ENCODE data around the gene AMMECR1. TPM values are rescaled to one million over a fixed set of nuclear protein-coding genes. Genes with fewer than 3 reads are reported as not detected.

Gene AMMECR1
- total RNA-seq, 1 experiment from 2014 or later, result 23.0 TPM

DNA sequence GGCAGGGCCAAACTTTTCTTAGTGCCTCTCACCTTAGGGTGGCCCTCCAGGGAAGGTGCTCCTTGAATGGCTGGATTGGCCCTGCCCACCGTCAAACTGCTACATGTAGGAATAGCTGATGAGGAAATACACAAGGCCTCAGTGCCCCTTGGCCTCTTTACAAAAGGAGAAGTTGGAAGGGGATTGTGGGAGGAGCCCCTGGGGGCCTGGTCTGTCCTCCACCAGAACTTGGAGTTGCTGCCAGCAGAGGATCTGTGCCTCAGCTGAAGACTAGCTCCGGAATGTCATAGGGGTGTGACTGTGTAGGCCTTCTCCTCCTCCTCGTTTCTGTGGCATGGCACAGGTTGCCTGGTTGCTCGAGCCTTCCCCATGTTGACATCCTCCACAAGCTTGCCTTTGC lies 142.7 kb downstream of the AMMECR1 start:
- BruUV-seq (replicated peaks), result no TSS peak
- TF ChIP-seq, protein P1, sequence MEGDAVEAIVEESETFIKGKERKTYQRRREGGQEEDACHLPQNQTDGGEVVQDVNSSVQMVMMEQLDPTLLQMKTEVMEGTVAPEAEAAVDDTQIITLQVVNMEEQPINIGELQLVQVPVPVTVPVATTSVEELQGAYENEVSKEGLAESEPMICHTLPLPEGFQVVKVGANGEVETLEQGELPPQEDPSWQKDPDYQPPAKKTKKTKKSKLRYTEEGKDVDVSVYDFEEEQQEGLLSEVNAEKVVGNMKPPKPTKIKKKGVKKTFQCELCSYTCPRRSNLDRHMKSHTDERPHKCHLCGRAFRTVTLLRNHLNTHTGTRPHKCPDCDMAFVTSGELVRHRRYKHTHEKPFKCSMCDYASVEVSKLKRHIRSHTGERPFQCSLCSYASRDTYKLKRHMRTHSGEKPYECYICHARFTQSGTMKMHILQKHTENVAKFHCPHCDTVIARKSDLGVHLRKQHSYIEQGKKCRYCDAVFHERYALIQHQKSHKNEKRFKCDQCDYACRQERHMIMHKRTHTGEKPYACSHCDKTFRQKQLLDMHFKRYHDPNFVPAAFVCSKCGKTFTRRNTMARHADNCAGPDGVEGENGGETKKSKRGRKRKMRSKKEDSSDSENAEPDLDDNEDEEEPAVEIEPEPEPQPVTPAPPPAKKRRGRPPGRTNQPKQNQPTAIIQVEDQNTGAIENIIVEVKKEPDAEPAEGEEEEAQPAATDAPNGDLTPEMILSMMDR (IDR thresholded peaks at IDR 0.05; ENCODE audit: insufficient read depth in 1 of 2, low read depth in 1 of 2, low read length in 1 of 2, severe bottlenecking in 1 of 2, unreplicated experiment in 1 of 2), result no peak
- H3K9me3 Mint-ChIP-seq (ENCODE audit: unreplicated experiment), result no peaks in the 10 kb centered on the region
- no peak for DNase-seq
- H3K36me3 ChIP-seq (ENCODE audit: control insufficient read depth, insufficient read depth, low read length), result no peaks in the 10 kb centered on the region; the same call in 1 of the 2 replicates
- no peak overlapping the region for H3K4me3 ChIP-seq (ENCODE audit: low read depth, low read length)
- no peaks in the 10 kb centered on the region for H3K27me3 ChIP-seq (replicated peaks; ENCODE audit: control insufficient read depth, insufficient read depth, low read length)
- no peaks in the 10 kb centered on the region for H3K4me1 ChIP-seq
- no peaks in the 10 kb centered on the region for H3K27me3 Mint-ChIP-seq (ENCODE audit: insufficient read depth, unreplicated experiment)
- intact Hi-C loops (cut with micrococcal nuclease; ENCODE audit: unreplicated experiment), result no loop called here
- H3K9me3 ChIP-seq, result no peaks in the 10 kb centered on the region
- ChIA-PET POLR2A (no interaction called here), CTCF (no interaction called here)
- H3K36me3 Mint-ChIP-seq (ENCODE audit: insufficient read depth, unreplicated experiment), result peaks cover 12% of the 10 kb centered on the region
- H3K4me3 Mint-ChIP-seq (ENCODE audit: unreplicated experiment), result no peak overlapping the region
- H3K27ac Mint-ChIP-seq (ENCODE audit: unreplicated experiment), result no peak overlapping the region
- H3K4me1 Mint-ChIP-seq (ENCODE audit: low read depth, unreplicated experiment), result no peaks in the 10 kb centered on the region

DNA sequence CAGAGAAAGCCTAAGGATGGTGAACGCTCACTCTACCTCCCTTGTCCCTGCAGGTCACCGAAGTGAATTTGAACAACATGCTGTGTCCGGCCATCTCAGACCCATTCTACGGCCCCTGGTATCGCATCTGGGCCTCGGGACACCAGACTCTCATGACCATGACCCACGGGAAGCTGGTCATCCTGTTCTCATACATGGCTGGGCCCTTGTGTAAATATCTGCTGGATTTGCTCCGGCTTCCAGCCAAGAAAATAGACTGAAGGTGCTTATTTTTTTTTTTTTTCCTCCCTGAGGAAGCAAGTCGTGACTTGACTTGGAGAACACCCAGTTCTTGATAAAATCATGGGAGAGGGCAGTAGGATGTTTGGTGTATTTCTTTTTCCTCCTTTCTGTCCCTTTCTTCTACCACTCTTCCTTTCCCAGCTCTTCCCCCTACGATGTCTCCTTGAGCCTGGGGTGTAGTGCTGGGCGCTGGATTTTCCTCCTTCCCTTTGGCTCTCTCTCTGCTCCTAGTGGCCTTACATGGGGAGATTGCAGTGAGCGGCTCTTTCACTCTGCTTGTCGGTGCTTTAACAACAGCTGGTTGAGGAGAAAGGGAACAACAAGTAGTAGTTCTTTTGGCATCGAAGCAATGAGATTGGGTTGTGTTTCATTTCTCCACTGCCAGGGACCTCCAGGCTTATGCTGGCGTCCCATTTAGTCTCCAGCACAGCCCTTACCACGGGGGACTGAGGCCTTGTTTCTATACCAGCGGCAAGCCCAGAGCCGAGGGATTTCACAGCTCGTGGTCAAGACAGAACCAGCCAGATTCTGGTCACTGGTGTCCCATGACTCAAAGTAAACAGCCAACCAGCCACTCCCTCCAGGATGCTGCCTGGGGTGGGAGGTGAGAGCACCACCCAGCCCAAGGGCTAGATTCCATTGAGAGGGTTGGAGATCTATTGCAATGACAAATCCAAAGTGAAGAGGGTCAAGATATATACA lies 144.4 kb downstream of the AMMECR1 start:
- BruUV-seq (replicated peaks), result no TSS peak
- Histone ChIP-seq H3K9me3 (no peaks in the 10 kb centered on the region), H3K4me1 (no peaks in the 10 kb centered on the region), H3K4me3 (ENCODE audit: low read depth, low read length) (no peak overlapping the region), H3K36me3 (ENCODE audit: control insufficient read depth, insufficient read depth, low read length) (no peaks in the 10 kb centered on the region; the same call in 1 of the 2 replicates), H3K27me3 (replicated peaks; ENCODE audit: control insufficient read depth, insufficient read depth, low read length) (no peaks in the 10 kb centered on the region)
- Mint-ChIP-seq H3K4me1 (ENCODE audit: low read depth, unreplicated experiment) (no peaks in the 10 kb centered on the region), H3K36me3 (ENCODE audit: insufficient read depth, unreplicated experiment) (peaks cover 18% of the 10 kb centered on the region), H3K9me3 (ENCODE audit: unreplicated experiment) (no peaks in the 10 kb centered on the region), H3K27me3 (ENCODE audit: insufficient read depth, unreplicated experiment) (no peaks in the 10 kb centered on the region), H3K4me3 (ENCODE audit: unreplicated experiment) (no peak overlapping the region), H3K27ac (ENCODE audit: unreplicated experiment) (no peak overlapping the region)
- intact Hi-C loops (cut with micrococcal nuclease; ENCODE audit: unreplicated experiment), result no loop called here
- ChIA-PET CTCF (no interaction called here), POLR2A (no interaction called here)
- DNase-seq, result no peak
- TF ChIP-seq, protein P1 (IDR thresholded peaks at IDR 0.05; ENCODE audit: insufficient read depth in 1 of 2, low read depth in 1 of 2, low read length in 1 of 2, severe bottlenecking in 1 of 2, unreplicated experiment in 1 of 2), result no peak

DNA sequence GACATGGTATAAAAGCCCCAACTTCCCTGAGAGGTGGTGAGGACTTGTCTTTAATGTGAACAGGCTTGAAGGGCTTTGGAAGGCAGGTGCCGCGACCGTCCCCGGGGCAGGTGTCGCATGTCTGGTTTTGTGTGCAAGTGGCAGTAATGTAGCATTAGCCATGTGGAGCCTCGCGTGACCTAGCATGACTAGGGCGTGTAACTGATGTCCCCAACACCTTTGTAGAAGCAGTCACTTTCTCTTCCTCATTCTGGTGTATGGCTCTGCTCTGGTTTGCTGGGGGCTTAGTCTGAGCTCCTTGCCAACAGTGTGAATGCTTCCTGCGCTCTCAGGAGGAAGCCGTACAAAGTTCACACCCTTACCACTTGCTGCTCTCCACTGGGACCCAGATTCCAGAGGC lies 145.7 kb downstream of the AMMECR1 start:
- no peaks in the 10 kb centered on the region for H3K9me3 ChIP-seq
- DNase-seq, result no peak
- intact Hi-C loops (cut with micrococcal nuclease; ENCODE audit: unreplicated experiment), result no loop called here
- POLR2A ChIA-PET, result no interaction called here
- no TSS peak for BruUV-seq (replicated peaks)
- H3K27me3 ChIP-seq (replicated peaks; ENCODE audit: control insufficient read depth, insufficient read depth, low read length), result no peaks in the 10 kb centered on the region
- CTCF ChIA-PET, result no interaction called here
- no peaks in the 10 kb centered on the region for H3K4me1 Mint-ChIP-seq (ENCODE audit: low read depth, unreplicated experiment)
- H3K36me3 Mint-ChIP-seq (ENCODE audit: insufficient read depth, unreplicated experiment), result peaks cover 18% of the 10 kb centered on the region
- H3K36me3 ChIP-seq (ENCODE audit: control insufficient read depth, insufficient read depth, low read length), result no peaks in the 10 kb centered on the region; the same call in 1 of the 2 replicates
- no peaks in the 10 kb centered on the region for H3K27me3 Mint-ChIP-seq (ENCODE audit: insufficient read depth, unreplicated experiment)
- H3K9me3 Mint-ChIP-seq (ENCODE audit: unreplicated experiment), result no peaks in the 10 kb centered on the region
- no peak overlapping the region for H3K4me3 Mint-ChIP-seq (ENCODE audit: unreplicated experiment)
- TF ChIP-seq, protein P1 (IDR thresholded peaks at IDR 0.05; ENCODE audit: insufficient read depth in 1 of 2, low read depth in 1 of 2, low read length in 1 of 2, severe bottlenecking in 1 of 2, unreplicated experiment in 1 of 2), result no peak
- H3K4me3 ChIP-seq (ENCODE audit: low read depth, low read length), result no peak overlapping the region
- no peak overlapping the region for H3K27ac Mint-ChIP-seq (ENCODE audit: unreplicated experiment)
- no peaks in the 10 kb centered on the region for H3K4me1 ChIP-seq
